Raji (cell line): ENCODE data around the gene NCAPD3.

ENCODE experiments used
- POLR2A ChIP-seq: IDR thresholded peaks from 2 replicates; pipeline ENCODE4 v1.6.1; 2011; ENCODE audit warnings: low read depth, low read length, control low read depth; ENCODE audit not compliant: insufficient read depth

NCAPD3 gene

DNA sequence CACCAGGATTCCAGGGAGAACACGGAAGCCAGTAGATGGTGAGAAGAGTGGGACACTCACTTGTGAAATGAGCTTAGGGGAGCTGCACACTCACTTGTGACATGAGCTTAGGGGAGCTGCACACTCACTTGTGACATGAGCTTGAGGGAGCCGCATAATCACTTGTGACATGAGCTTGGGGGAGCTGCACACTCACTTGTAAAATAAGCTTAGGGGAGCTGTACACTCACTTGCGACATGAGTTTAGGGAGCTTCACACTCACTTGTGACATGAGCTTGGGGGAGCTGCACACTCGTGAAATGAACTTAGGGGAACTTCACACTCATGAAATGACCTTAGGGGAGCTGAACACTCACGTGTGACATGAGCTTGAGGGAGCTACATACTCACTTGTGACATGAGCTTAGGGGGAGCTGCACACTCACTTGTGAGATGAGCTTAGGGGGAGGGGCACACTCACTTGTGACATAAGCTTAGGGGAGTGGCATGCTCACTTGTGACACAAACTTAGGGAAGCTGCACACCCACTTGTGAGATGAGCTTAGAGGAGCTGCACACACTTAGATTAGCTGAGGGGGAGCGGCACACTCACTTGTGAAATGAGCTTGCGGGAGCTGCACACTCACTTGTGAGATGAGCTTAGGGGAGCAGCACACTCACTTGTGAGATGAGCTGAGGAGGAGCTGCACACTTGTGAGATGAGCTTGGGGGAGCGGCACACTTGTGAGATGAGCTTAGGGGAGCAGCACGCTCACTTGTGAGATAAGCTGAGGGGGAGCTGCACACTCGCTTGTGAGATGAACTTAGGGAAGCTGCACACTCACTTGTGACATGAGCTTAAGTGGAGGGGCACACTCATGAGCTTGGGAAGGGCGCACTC is 59.0 kb downstream of the NCAPD3 start:
- TF ChIP-seq POLR2A = no peak

DNA sequence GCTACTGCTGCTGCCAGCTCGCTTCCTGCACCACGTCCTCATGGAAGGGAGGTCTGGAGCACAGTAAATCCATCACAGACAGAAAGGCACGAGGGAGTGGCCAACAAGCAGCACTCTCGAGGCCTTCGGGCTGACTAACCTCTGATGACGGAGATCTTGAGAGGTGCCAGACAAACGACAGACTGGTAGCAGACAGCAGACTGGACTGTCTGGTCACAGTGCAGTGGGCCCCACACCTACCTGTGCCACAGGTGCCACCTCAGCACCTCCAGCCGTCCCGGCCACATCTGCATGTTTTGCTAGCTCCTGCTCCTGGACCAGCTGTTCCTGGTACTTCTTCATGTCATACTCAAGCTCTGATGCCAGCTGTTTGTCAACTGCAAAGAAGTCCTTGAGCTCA is 64.1 kb downstream of the NCAPD3 start:
- no peak for TF ChIP-seq POLR2A

DNA sequence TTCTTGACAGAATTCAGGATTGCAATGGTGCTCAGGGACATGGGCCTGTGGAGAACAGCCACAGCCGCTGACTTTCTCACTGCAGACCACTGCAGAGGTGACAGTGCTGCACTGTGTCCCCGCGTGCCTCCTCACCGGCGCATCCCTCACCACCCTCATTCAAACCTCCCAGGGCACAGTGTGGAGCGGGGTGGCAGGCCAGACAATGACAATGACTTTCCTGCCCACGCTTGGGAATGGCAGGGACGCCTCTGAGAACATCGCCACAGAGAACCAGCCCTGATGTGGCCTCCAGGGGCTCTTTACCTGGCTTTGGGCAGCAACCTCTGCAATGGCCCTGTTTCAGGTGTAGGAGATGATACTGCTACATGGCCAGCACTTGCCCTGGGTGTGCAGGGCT is 65.7 kb downstream of the NCAPD3 start:
- no peak for TF ChIP-seq POLR2A

DNA sequence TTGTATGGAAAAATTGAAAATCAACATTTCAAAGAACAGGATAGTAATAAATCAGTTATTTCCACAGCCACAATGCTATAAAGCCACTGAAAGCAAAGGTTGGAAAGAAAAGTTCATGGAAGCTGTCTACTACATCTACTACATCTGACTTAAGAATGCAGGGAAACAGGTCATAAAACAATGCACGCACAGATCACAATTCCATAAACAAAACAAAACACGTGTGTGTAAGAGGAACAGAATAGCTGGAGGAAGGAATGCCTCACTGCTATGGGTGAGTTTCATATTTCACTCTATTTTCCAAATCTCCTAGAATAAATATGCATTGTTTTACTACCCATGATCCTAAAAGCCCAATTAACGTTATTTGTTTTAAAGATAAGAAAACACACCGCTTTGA is 66.3 kb downstream of the NCAPD3 start:
- no peak for TF ChIP-seq POLR2A

DNA sequence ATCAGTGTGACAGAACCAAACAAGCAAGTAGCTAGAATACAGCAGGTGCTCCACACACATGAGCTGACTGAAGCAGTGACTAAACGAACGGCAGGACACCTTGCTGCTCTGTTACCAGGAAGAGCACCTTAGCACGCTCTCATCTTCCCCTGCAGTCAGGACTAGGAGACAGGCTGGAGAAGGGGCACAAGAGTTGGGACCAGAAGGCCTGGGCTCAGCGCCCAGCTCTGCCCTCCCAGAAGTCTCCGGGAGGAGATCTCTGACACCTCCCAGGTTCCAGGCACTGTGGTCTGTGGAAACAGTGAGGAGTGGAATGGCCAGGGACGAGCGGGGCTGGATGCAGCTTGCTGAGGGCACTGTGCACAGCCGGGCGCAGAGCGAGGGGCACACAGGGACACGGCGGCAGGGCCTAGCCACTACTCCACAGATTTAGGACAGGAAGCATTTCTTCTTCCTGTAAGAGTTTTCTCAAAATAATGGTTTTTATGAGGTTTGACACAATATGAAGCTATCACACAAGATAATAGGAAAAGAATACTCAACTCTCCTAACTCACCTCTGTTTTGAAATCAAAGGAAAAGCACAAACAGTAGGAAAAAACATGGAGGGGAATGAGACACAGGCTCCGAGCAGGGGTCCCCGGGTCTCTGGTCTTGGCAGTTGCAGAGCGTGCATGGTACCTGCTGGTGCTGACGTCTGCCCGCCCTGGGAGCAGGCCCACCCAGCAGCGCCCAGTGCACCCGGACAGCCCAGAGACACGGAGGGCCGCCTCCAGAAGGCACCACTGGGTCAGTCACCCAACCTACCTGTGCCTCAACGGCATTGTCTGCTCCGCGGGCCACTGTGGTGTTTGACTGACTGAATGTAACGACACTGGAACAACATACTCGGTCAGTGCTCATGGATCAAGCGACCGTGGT is 67.6 kb downstream of the NCAPD3 start:
- TF ChIP-seq POLR2A = no peak

DNA sequence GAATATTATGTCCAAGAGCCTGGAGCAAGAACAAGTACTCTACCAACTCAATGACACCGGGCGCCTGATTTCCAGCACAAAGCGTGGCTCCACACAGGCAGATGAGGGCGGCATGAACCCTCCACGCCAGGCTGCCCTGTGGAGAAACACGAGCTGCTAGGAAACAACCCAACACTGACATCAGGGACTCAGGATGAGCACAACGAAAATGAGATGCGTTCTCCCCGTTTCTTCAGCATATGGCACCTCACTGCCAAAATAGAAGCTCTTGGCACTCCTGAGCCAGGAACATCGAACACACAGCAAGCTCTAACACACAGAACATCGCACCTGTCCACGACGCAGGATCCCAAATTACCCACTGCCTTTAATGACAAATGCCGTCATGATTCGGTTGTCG is 68.3 kb downstream of the NCAPD3 start:
- TF ChIP-seq POLR2A = no peak

DNA sequence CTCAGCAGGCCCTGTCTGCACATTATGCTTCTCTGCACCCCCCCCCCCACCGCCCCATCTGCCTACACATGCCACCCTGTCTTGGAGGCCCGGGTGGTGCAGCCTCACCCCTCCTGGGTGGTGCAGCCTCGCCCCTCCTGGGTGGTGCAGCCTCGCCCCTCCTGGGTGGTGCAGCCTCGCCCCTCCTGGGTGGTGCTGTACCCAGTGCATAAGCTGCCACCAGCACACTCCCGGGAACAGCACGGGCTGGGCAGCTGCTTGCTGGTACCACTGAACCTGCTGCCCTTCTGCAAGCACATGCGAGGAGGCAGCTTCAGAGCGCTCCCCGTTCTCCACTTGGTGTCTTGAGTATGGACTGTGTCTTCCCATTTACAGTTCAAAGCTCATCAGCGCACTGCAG is 69.3 kb downstream of the NCAPD3 start:
- no peak for TF ChIP-seq POLR2A

- TF ChIP-seq POLR2A = no peak
Measured at GRCh38 chr11:134153147-134153905, 70.4 kb downstream of the NCAPD3 start.

DNA sequence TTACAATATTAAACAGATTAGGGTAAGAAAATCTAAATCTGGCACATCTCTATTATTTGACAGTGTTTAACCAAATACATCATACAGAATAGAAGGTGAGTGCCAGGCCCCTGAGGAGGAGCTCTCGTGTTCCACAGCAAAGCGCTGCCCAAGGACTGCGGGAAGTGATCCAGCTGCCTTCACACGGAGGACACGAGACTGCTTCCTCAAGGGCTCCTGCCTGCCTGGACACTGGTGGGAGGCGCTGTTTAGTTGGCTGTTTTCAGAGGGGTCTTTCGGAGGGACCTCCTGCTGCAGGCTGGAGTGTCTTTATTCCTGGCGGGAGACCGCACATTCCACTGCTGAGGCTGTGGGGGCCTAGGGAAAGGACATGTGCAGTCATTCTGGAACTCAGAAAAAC is 71.1 kb downstream of the NCAPD3 start:
- TF ChIP-seq POLR2A = no peak

DNA sequence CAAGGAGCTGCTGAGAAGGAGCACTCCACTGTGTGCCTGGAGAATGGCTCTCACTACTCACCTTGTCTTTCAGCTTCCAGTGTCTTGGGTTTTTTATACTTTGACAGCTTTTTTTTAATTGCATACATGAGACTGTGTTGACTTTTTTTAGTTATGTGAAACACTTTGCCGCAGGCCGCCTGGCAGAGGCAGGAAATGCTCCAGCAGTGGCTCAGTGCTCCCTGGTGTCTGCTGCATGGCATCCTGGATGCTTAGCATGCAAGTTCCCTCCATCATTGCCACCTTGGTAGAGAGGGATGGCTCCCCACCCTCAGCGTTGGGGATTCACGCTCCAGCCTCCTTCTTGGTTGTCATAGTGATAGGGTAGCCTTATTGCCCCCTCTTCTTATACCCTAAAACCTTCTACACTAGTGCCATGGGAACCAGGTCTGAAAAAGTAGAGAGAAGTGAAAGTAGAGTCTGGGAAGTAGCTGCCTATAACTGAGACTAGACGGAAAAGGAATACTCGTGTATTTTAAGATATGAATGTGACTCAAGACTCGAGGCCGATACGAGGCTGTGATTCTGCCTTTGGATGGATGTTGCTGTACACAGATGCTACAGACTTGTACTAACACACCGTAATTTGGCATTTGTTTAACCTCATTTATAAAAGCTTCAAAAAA is 72.6 kb downstream of the NCAPD3 start:
- TF ChIP-seq POLR2A = no peak

GRCh38 chr11:134150195-134150903 is 73.4 kb downstream of the NCAPD3 start:
- TF ChIP-seq POLR2A = no peak

DNA sequence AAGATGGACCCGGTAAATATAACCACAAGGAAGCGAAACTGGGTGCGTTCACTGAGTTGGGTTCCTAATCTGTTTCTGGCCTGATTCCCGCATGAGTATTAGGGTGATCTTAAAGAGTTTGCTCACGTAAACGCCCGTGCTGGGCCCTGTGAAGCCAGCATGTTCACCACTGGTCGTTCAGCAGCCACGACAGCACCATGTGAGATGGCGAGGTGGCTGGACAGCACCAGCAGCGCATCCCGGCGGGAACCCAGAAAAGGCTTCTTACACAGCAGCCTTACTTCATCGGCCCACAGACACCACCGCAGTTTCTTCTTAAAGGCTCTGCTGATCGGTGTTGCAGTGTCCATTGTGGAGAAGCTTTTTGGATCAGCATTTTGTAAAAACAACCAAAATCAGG is 74.4 kb downstream of the NCAPD3 start:
- TF ChIP-seq POLR2A = no peak

GRCh38 chr11:134146598-134146997 is 77.2 kb downstream of the NCAPD3 start:
- no peak for TF ChIP-seq POLR2A

- TF ChIP-seq POLR2A = no peak
Measured at GRCh38 chr11:134145715-134146114, 78.1 kb downstream of the NCAPD3 start.
